Adrenal gland (tissue), 5 donors: Measurements from ENCODE around the gene MCRIP1.

Source experiments
- CTCF ChIP-seq, 6 experiments: fragments of 450-650 bp in 4 of 6; fragments of 200-600 bp in 2 of 6; sonication (generic) in 1 of 6; IDR thresholded peaks; 1 replicate in 5 of 6; 2 replicates in 1 of 6; pipeline versions ENCODE4 v1.5.1 to v1.8.0; 2016 to 2021; ENCODE audit warnings: antibody characterized with exemption in 6 of 6, mild to moderate bottlenecking in 2 of 6, moderate library complexity in 1 of 6
- POLR2A ChIP-seq, 2 donors: fragments of 450-650 bp; IDR thresholded peaks; one replicate each; pipeline ENCODE4 v1.6.1; 2017; ENCODE audit warnings: antibody characterized with exemption in 2 of 2, mild to moderate bottlenecking in 2 of 2, moderate library complexity in 1 of 2
- donor health status: DM: no; HTN: no; CAD: no.

- TF ChIP-seq CTCF (IDR thresholded peaks at IDR 0.05) (no peak), POLR2A (IDR thresholded peaks at IDR 0.05) (no peak)
Measured at GRCh38 chr17:81866440-81867169, 33.5 kb upstream of the MCRIP1 start.
